HepG2 (cell line): Measurements from ENCODE around the gene C17orf75. TPM values are rescaled to one million over a fixed set of nuclear protein-coding genes. Genes with fewer than 3 reads are reported as not detected.

ENCODE experiments used
- CENPT ChIP-seq: sonication (generic); formaldehyde crosslinking; IDR thresholded peaks from 2 replicates; pipeline ENCODE4 v1.8.0; 2022; ENCODE audit warnings: low read depth, mild to moderate bottlenecking, moderate library complexity, missing genetic modification reagents
- CHD4 ChIP-seq: fragments of 200-600 bp; sonication (generic); IDR thresholded peaks from 2 replicates; pipeline ENCODE4 v1.7.0; 2017; ENCODE audit warnings: mild to moderate bottlenecking, low read length, borderline replicate concordance
- DBP ChIP-seq: sonication (generic); formaldehyde crosslinking; IDR thresholded peaks from 2 replicates; pipeline ENCODE4 v1.4.0; 2020; ENCODE audit warnings: missing genetic modification reagents; ENCODE audit errors: not compliant biosample characterization
- DNMT1 ChIP-seq: sonication (generic); formaldehyde crosslinking; IDR thresholded peaks from 2 replicates; pipeline ENCODE4 v1.5.1; 2020; ENCODE audit warnings: mild to moderate bottlenecking, missing genetic modification reagents
- EZH2 ChIP-seq: conservative IDR thresholded peaks from 2 replicates; pipeline ENCODE4 v1.6.1; 2012; ENCODE audit warnings: mild to moderate bottlenecking, low read depth, low read length, moderate library complexity
- GLMP ChIP-seq: sonication (generic); formaldehyde crosslinking; IDR thresholded peaks from 2 replicates; pipeline ENCODE4 v1.9.0; 2021; ENCODE audit warnings: missing genetic modification reagents, mild to moderate bottlenecking, borderline replicate concordance
- GZF1 ChIP-seq: sonication (generic); formaldehyde crosslinking; IDR thresholded peaks from 2 replicates; pipeline ENCODE4 v1.5.1; 2020; ENCODE audit warnings: mild to moderate bottlenecking, missing genetic modification reagents
- IRF2 ChIP-seq: IDR thresholded peaks from 2 replicates; pipeline ENCODE4 v1.6.1; 2018; ENCODE audit warnings: missing genetic modification reagents, missing compliant biosample characterization
- NFAT5 ChIP-seq: sonication (generic); formaldehyde crosslinking; IDR thresholded peaks from 2 replicates; pipeline ENCODE4 v1.4.0; 2020; ENCODE audit warnings: missing genetic modification reagents
- RAD21 ChIP-seq: fragments of 450-650 bp; formaldehyde crosslinking; IDR thresholded peaks from 2 replicates; pipeline ENCODE4 v1.5.0; 2020; ENCODE audit warnings: mild to moderate bottlenecking
- RARA ChIP-seq: IDR thresholded peaks from 2 replicates; pipeline ENCODE4 v1.6.1; 2016; ENCODE audit warnings: missing genetic modification reagents, missing compliant biosample characterization
- SMAD3 ChIP-seq: sonication (generic); formaldehyde crosslinking; IDR thresholded peaks from 2 replicates; pipeline ENCODE4 v1.4.0; 2020; ENCODE audit warnings: missing genetic modification reagents
- SP1 ChIP-seq, 2 experiments: fragments of 450-650 bp in 1 of 2; sonication (generic) in 1 of 2; formaldehyde crosslinking in 1 of 2; IDR thresholded peaks; 2 replicates each; pipeline versions ENCODE4 v1.4.0 to v1.6.1; 2016 to 2020; ENCODE audit warnings: missing genetic modification reagents in 1 of 2
- TFE3 ChIP-seq: IDR thresholded peaks from 2 replicates; pipeline ENCODE4 v1.6.1; 2016
- ZFAT ChIP-seq: sonication (generic); formaldehyde crosslinking; conservative IDR thresholded peaks from 2 replicates; pipeline ENCODE4 v1.8.1; 2023; ENCODE audit warnings: missing genetic modification reagents, inconsistent platforms
- ZNF205 ChIP-seq: IDR thresholded peaks from 2 replicates; pipeline ENCODE4 v1.6.1; 2018; ENCODE audit warnings: missing biosample characterization, missing genetic modification reagents
- ZNF367 ChIP-seq: sonication (generic); formaldehyde crosslinking; IDR thresholded peaks from 2 replicates; pipeline ENCODE4 v1.4.0; 2020; ENCODE audit warnings: missing genetic modification reagents, borderline replicate concordance
- ZNF431 ChIP-seq: sonication (generic); formaldehyde crosslinking; IDR thresholded peaks from 2 replicates; pipeline ENCODE4 v1.9.0; 2022; ENCODE audit warnings: missing genetic modification reagents, low read depth, mild to moderate bottlenecking, borderline replicate concordance
- ZNF800 ChIP-seq: sonication (generic); formaldehyde crosslinking; IDR thresholded peaks from 2 replicates; pipeline ENCODE4 v1.4.0; 2020; ENCODE audit warnings: missing genetic modification reagents
- polyA plus RNA-seq, 8 experiments: library from polyadenylated mRNA; depleted of rRNA in 3 of 8; stranded (reverse) in 7 of 8; unstranded in 1 of 8; fragments of >200 nt; fragmentation: Illumina TruSeq in 4 of 8; extraction: Trizol in 4 of 8; gene quantifications; 2 replicates each; pipeline versions ENCODE4 v1.2.1 to v1.2.3, GENCODE V29; 2011 to 2016; ENCODE audit warnings: low read depth in 4 of 8, missing spikeins in 1 of 8, mixed read lengths in 1 of 8; ENCODE audit not compliant: insufficient read depth in 1 of 8
- total RNA-seq, 5 experiments: library from RNA; depleted of rRNA; stranded (reverse); fragments of >200 nt; fragmentation: Illumina TruSeq; extraction: Trizol; gene quantifications; 2 replicates each; pipeline ENCODE4 v1.2.3, GENCODE V29; 2016; ENCODE audit warnings: low read depth in 1 of 5

The C17orf75 gene
- total and polyA plus RNA-seq, 2 of the 13 experiments (the other 11 are each of a cell fraction or from before 2014, with no cell fraction given), result 16.2 to 33.0 TPM

- TF ChIP-seq DBP (CRISPR knock-in tag), result no peak
- peak; percentile 67; the same call in 1 of the 2 replicates for TF ChIP-seq ZNF800 (CRISPR knock-in tag)
- peak; percentile 38; the same call in 1 of the 2 replicates for TF ChIP-seq NFAT5 (CRISPR knock-in tag)
- TF ChIP-seq ZNF205, result peak; percentile 84
- TF ChIP-seq GLMP, result no peak
- peak; percentile 75; the same call in 1 of the 2 replicates for TF ChIP-seq CENPT (CRISPR knock-in tag)
- TF ChIP-seq ZFAT, result no peak
- no peak for TF ChIP-seq CHD4
- TF ChIP-seq ZNF367, result no peak
- TF ChIP-seq SP1 (IDR thresholded peaks at IDR 0.05), result no peak
- TF ChIP-seq SP1 (CRISPR knock-in tag; IDR thresholded peaks at IDR 0.05), result peak; percentile 96
- TF ChIP-seq EZH2, result no peak
- peak; percentile 77 for TF ChIP-seq ZNF431 (CRISPR knock-in tag)
- TF ChIP-seq TFE3 (CRISPR knock-in tag), result peak; percentile 61
- no peak for TF ChIP-seq DNMT1 (CRISPR knock-in tag)
- TF ChIP-seq RAD21 (CRISPR knock-in tag), result peak; percentile 57; the same call in 1 of the 2 replicates
- peak; percentile 94 for TF ChIP-seq IRF2 (CRISPR knock-in tag)
- TF ChIP-seq GZF1 (CRISPR knock-in tag), result no peak
- TF ChIP-seq RARA (CRISPR knock-in tag), result peak; percentile 72
- TF ChIP-seq SMAD3, result peak; percentile 95
These were observed at the start of gene C17orf75 (continued) for GRCh38 chr17:32341857-32342602.
